GM19193 (cell line): ENCODE results near the gene PHF21B.

Experiments used
- POLR2A ChIP-seq: IDR thresholded peaks from 4 replicates; pipeline ENCODE4 v1.6.1; 2011; ENCODE audit not compliant: insufficient read depth, insufficient read length; ENCODE audit errors: extremely low read depth

The PHF21B gene

DNA sequence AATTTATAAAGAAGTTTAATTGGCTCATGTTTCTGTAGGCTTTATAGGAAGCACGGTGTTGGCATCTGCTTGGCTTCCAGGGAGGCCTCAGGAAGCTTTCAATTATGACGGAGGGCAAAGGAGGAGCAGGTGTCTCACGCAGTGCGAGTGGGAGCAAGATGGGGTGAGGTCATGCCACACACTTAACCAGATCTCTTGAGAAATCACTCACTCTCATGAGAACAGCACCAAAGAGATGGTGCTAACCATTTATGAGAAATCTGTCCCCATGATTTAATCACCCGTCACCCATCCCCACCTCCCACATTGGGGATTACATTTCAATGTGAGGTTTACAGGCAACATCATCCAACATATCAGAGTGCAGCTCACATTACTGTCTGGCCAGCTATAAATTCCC lies 153.9 kb downstream of the PHF21B start:
- TF ChIP-seq POLR2A = no peak

DNA sequence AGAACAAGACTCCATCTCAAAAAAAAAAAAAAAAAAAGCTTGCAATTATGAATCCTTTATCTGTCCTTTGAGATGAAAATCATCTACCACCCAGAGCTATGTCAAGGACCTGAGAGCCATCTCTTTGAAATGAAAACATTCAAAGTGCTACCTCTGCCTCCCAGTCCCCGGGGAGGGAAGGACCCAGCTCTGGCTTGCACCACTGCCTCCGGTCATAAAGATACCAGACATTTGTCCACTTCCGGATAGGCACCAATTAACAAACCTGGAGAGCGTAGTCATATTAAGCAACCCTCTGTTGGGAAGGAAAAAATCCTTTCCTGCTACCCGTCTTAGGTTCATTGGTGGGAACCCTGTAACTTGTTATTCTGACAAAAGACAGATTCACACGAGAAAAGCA lies 158.9 kb downstream of the PHF21B start:
- TF ChIP-seq POLR2A = no peak

GRCh38 chr22:44848791-44849420 lies 160.9 kb downstream of the PHF21B start:
- TF ChIP-seq POLR2A = no peak

- TF ChIP-seq POLR2A = no peak
Measured at GRCh38 chr22:44848296-44848741, 161.5 kb downstream of the PHF21B start.

DNA sequence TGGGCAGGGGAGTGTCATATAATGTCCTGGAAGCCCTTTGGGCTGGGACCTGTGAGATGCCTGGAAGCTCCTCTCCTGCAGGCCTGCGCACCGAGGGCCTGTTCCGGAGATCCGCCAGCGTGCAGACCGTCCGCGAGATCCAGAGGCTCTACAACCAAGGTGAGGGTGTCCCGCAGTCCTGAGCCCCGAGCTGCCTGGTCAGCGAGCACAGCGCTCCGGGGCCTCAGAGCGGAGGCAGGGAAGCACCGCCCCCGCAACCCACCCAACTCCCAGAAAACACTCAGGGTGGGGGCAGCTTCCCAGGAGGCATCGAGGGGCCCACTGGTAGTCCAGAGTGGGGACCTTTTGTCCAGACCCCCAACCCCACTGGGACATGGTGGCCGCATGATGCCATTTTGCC lies 161.9 kb downstream of the PHF21B start:
- no peak for TF ChIP-seq POLR2A

GRCh38 chr22:44847380-44847779 lies 162.4 kb downstream of the PHF21B start:
- TF ChIP-seq POLR2A = no peak

DNA sequence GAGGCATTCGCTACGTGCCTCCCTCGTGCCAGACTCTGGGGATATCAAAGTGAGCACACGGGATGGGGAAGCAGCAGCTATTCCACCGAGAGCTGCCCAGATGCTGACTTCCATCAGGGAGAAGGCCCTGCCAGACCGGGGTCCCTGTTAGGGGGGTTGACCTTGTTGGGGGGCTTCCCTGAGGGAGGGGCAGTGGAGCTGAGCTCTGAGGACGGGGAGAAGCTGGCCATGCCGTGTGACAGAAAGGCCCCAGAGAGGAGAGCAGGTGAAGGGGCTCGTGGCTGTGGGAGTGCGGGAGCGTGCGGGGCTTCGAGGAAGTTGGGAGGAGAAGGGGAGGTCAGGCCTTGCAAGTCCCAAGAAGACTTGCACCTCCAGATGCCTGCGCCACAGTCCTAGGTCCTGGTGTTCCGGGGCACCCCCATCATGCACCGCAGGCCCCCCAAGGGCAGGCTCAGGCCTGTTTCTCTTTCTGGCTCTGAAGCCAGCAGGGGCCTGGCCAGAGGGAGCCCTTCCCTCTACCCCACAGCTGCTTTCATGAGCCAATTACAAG lies 163.0 kb downstream of the PHF21B start:
- no peak for TF ChIP-seq POLR2A

GRCh38 chr22:44845796-44846720 lies 163.7 kb downstream of the PHF21B start:
- TF ChIP-seq POLR2A = no peak

DNA sequence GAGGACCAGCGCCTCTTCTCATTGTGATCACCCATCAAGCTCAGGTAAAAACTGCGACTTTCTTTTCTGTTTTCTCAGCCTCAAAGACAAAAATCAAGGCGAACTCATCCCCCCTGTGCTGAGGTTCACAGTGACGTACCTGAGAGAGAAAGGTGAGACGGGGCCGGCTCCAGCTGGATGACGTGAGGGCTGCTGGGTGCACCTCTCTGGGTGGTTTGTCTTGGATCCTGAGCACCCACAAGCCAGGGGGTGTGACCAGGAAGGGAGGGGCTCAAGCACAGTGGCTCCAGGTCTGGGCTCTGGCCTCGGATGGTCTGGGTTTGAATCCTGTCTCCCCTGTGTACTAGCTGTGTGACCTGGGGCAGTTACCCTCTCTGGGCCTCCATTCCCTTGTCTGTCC lies 164.6 kb downstream of the PHF21B start:
- no peak for TF ChIP-seq POLR2A

- TF ChIP-seq POLR2A = no peak
Measured at GRCh38 chr22:44842417-44842816, 167.4 kb downstream of the PHF21B start.

DNA sequence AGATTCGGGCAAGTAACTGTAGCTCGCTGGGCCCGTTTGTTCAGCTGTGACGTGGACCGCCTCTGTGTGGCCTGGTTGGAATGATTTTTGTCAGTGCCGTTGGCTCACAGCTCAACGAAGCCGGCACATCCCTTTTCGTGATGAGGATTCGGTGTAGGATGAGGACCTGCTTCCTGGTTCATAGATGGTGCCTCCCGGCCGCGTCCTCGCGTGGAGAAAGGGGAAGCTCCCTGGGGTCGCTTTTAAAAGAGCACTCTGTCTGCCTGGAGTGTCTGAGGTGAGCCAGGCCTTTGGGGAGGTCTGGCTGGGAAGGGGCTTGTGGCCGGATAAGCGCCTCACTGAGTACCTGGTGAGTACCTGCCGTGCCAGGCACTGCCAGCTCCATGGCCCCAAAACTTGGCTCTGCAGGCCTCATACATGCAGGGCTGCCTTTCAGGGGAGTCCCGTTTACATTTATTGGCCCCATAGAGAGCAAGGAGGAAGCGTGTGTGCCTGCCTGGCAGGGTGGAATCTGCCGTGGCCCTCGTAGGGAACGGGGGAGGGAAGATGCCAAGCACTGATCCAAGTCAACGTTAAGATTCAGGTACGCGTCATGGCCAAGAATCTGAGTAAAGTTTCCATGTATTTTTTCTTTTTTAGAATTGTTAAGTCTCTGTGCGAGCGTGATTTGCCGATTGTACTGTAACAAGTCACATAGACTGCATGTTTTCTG lies 169.0 kb downstream of the PHF21B start:
- no peak for TF ChIP-seq POLR2A

- TF ChIP-seq POLR2A = no peak
Measured at GRCh38 chr22:44839721-44840120, 170.1 kb downstream of the PHF21B start.

DNA sequence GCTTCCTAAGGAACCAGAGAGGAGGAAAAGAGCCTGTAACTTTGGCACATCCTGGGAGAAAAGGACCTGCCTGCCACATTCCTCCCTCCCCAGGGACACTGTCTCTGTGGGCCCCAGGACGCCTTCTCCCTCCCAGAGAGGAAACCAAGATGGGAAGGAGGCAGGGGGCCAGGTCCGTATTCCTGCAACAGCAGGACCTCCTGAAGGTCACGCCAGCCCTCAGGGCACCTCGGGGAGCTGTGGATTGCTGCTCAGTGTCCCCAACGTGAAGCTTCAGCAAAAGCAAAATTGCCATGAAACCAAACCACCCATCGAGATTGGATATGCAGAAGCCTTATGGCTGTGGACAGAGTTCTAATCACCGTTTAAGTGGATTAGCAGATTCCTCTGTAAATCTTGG lies 170.7 kb downstream of the PHF21B start:
- no peak for TF ChIP-seq POLR2A

DNA sequence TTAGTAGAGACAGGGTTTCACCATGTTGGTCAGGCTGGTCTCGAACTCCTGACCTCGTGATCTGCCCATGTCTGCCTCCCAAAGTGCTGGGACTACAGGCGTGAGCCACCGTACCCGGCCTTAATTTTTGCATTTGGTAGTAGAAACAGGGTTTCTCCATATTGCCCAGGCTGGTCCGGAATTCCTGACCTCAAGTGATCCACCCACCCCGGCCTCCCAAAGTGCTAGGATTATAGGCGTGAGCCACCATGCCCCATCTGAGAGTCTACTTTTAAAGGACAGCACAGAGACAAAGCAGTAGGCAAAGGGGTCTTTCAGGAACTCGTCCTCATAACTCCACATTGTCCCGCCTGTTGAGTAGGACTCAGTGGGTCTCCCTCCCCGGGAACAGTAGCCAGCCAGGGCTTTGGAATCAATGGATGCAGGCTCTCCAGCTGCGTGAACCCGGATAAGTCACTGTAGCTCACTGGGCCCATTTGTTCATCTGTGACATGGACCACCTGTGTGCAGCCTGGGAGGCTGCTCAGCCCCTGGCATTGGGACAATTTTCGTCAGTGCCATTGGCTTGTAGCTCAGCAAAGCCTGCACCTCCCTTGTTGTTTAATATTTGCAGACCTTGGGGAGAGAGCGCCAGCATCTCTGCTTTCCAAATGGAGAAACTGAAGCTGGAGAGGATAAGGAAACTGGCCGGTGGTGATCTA lies 171.3 kb downstream of the PHF21B start:
- no peak for TF ChIP-seq POLR2A

DNA sequence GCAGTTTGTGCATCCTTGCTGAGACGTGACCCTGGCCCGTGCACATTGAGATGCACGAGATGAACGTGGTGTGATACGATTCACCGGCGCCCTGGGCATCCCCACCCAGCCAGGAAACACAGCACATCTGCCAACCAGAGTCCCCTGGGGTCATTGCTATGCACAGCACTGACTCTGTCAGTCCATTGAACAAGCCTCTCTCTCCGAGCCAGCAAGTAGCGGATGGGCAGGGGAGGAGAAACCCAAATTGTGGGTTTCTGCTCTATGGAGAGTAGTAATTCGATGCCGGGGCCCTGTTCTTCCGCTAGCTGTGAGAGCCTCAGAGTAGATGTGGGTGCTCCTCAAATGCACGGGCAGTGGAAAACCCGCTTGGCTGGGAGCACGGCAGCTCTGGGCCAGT lies 172.3 kb downstream of the PHF21B start:
- no peak for TF ChIP-seq POLR2A

DNA sequence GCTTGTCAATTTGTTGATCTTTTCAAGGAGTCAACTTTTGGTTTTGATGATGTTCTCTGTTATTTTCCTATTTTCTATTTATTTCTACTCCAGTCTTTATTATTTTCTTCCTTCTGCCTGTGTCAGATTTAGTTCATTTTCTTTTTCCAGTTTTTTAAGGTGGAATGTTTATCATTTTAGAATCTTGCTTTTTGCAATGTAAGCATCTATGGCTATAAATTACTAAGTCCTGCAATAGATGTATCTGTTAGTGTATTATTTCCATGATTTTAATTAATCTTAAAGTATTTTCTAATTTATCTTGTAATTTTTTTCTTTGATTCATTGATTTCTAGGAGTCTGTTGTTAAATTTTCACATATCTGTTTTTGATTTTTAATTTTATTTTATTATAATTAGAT lies 175.7 kb downstream of the PHF21B start:
- TF ChIP-seq POLR2A = no peak

- TF ChIP-seq POLR2A = no peak
Measured at GRCh38 chr22:44831885-44832284, 177.9 kb downstream of the PHF21B start.
